Activated CD8-positive, alpha-beta memory T cell treated with anti-CD3 and anti-CD28 coated beads, Interleukin-2, amount 50 U/mL, for 1 hour (primary cell): Measurements from ENCODE around the gene RNF103.

Source experiments
- DNase-seq: peaks from one replicate; pipeline ENCODE4 v3.0.0-alpha.2; 2020; ENCODE audit errors: extremely low read depth

RNF103 gene

GRCh38 chr2:86566158-86566820 is 57.4 kb downstream of the RNF103 start:
- DNase-seq: no peak

- DNase-seq: no peak
Observed at GRCh38 chr2:86563650-86564061, 60.0 kb downstream of the RNF103 start.

DNA sequence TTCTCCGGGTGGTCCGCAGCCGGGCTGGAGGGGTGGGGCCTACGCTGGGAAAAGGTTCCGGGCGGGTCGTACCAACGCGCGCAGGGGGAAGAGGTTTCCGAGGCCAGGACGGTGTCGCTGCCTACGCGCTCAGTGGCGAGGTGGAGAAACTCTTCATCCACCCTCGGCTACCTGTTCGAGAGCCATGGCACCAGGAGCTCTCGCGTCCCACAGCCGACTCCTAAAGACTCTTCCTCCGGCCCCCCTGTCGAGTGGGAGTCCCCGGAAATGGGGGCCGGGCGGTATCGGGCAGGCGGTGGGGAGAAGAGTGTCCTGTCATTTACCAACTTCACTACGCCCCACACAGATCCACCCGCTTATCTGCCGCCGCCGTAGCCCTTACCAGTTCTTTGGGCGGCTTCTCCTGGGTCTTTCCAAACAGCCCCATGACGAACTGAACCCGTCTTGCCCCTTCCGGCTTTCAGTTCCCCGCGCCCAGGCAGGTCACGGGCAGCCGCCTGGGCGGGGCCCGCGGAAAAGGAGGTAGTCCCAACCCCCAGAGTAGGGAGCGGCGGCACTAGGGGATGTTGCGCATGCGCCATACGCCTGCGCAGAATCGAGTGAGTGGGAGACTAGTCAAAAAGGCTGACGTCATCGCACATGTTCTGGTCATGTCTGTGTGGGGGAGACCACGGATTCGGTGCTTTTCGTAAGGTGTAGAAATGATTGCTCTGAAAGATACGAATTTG is 60.6 kb downstream of the RNF103 start, which contains the start of gene CHMP3:
Gene CHMP3 (minus strand): TSS at position 522 of the 728 bp plus-strand sequence. CDS start 95 bp downstream, at position 427.
- DNase-seq: peak; percentile 92

DNA sequence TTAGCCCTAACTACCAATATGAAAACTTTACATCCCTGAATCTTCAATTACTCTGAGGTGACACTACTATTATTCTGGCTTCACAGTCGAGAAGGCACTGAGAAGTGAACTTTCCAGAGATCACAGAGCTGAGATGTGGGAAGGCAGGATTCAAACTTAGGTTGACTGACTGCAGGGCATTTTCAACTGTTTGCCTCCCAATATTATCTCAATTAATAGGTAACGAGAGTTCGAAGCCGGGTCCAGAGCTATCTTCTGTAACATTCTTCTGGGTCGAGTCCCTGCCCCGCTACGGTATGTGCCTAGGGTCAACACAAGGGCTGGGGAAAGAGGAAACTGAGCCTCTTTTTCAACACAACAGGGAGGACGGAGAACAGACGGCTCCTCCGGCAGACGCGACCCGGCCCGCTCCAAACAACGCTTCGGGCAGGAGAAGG is 61.2 kb downstream of the RNF103 start:
- DNase-seq: no peak

DNA sequence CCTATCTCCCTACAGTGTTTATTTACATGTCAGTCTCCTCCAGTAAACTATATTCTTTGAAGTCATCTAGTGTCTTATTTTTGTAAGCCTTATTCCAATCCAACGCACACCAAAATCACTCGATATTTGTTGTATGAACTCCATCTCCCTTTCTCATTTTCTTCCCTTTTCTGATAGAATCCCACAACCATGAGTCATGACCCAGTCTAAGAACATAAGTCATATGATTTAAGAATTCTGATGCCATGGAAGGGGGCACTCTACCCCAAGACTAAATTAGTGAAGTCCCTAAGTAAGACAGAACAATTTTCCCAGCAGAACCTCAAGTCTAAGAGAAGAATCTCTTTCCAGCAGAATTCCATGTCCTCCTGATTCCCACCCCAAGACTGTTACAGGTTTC is 65.8 kb downstream of the RNF103 start:
- DNase-seq: no peak

GRCh38 chr2:86556508-86556907 is 67.2 kb downstream of the RNF103 start:
- no peak for DNase-seq
